CD4-positive, alpha-beta T cell (primary cell): ENCODE measurements around the gene SSPN. TPM values are rescaled to one million over a fixed set of nuclear protein-coding genes. Genes with fewer than 3 reads are reported as not detected.

ENCODE experiments used
- ATAC-seq: fragments of 200-7000 bp; cut with Tn5 transposase; one replicate; pipeline ENCODE4 v1.10.0; 2022; ENCODE audit warnings: mild to moderate bottlenecking; ENCODE audit not compliant: poor library complexity
- CTCF ChIA-PET: fragments of 350-600 bp; sonication (Branson Sonifier 250); formaldehyde crosslinking; loops from one replicate; lab custom pipeline; 2021; ENCODE audit warnings: antibody characterized with exemption, inconsistent platforms; lab: Charles Lee
- POLR2A ChIA-PET: fragments of 350-600 bp; sonication (Branson Sonifier 250); formaldehyde crosslinking; loops from one replicate; lab custom pipeline; 2021; ENCODE audit warnings: antibody characterized with exemption, inconsistent platforms; lab: Charles Lee
- DNase-seq, 14 experiments: peaks; one replicate each; pipeline ENCODE4 v3.0.0-alpha.2; 2013 to 2020; ENCODE audit warnings: mixed read lengths in 2 of 14
- H3K27ac ChIP-seq, 2 donors: one replicate each; pipeline versions ENCODE4 v1.5.1 to v1.7.0; 2013; ENCODE audit warnings: low read length in 2 of 2, low read depth in 1 of 2, mild to moderate bottlenecking in 1 of 2
- H3K27me3 ChIP-seq, 2 experiments: 1 replicate in 1 of 2; 2 replicates in 1 of 2; pipeline versions ENCODE4 v1.6.1 to v1.7.0; 2013; ENCODE audit warnings: low read length in 2 of 2, control low read depth in 1 of 2, mild to moderate bottlenecking in 1 of 2, moderate library complexity in 1 of 2; ENCODE audit not compliant: insufficient read depth in 2 of 2, control insufficient read depth in 1 of 2
- H3K36me3 ChIP-seq: one replicate; pipeline ENCODE4 v1.6.1; 2013; ENCODE audit warnings: low read length, control low read depth; ENCODE audit not compliant: insufficient read depth
- H3K4me1 ChIP-seq: one replicate; pipeline ENCODE4 v1.6.1; 2013; ENCODE audit warnings: low read length, control low read depth; ENCODE audit not compliant: insufficient read depth
- H3K4me3 ChIP-seq: one replicate; pipeline ENCODE4 v1.5.1; 2013; ENCODE audit warnings: mild to moderate bottlenecking, low read length, moderate library complexity
- H3K9me3 ChIP-seq, 2 experiments: 1 replicate in 1 of 2; 2 replicates in 1 of 2; pipeline versions ENCODE4 v1.6.1 to v1.7.0; 2013; ENCODE audit warnings: low read length in 2 of 2, mild to moderate bottlenecking in 2 of 2, control low read depth in 1 of 2, moderate library complexity in 1 of 2; ENCODE audit not compliant: control insufficient read depth in 1 of 2, insufficient read depth in 1 of 2
- H3K27ac Mint-ChIP-seq: one replicate; pipeline ENCODE4 v1.8.0; 2020; ENCODE audit warnings: mixed read lengths
- H3K27me3 Mint-ChIP-seq: one replicate; pipeline ENCODE4 v1.8.0; 2021; ENCODE audit warnings: mixed read lengths
- H3K36me3 Mint-ChIP-seq: one replicate; pipeline ENCODE4 v1.8.0; 2021; ENCODE audit warnings: low read depth, mixed read lengths
- H3K4me1 Mint-ChIP-seq: one replicate; pipeline ENCODE4 v1.8.0; 2021; ENCODE audit warnings: low read depth, mixed read lengths
- H3K4me3 Mint-ChIP-seq: one replicate; pipeline ENCODE4 v1.8.0; 2020; ENCODE audit warnings: mild to moderate bottlenecking, mixed read lengths
- H3K9me3 Mint-ChIP-seq: one replicate; pipeline ENCODE4 v1.8.0; 2020; ENCODE audit warnings: mixed read lengths
- intact Hi-C, 2 experiments: fragments of 100-400 bp; cut with DNase I in 1 of 2; cut with micrococcal nuclease in 1 of 2; formaldehyde crosslinking; loops; one replicate each; pipeline versions ENCODE4 v1.15.1 to v1.9.0; 2023 to 2025; cut with DNase I, micrococcal nuclease
- total RNA-seq, 174 experiments: library from RNA in 2 of 174; stranded (reverse) in 2 of 174; gene quantifications; one replicate each; pipeline ENCODE4 v1.2.3 and lab custom pipeline; 2021 to 2026
- TF ChIP-seq, protein P1 (sequence below): fragments of 200-600 bp; IDR thresholded peaks from one replicate; pipeline ENCODE4 v1.8.0; 2022; ENCODE audit warnings: antibody characterized with exemption, mild to moderate bottlenecking

Gene SSPN
- total RNA-seq, 2 experiments from 2014 or later: not detected

DNA sequence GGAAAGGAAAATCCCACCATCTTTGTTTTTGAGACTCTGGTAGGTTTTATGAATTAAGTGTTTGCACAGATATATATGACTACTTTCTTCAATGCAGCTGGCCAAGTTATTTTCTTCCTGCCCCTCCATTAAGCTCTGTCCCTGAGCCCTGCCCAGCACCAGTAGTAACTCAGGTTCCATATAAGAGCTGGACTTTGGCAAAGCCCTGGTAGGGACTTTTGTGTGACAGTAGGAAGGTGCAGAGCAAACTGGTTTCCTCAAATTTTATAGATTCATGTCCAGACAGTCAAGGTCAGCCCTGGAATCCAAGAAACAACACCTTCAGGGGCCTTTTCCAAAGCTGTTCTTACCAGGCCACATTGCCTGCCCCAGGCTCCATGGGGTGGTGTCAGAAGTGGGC lies 47.3 kb downstream of the SSPN start:
- DNase-seq: no peak
- H3K4me1 ChIP-seq: no peaks in the 10 kb centered on the region
- no peaks in the 10 kb centered on the region for H3K9me3 Mint-ChIP-seq
- H3K4me3 Mint-ChIP-seq: no peak overlapping the region
- H3K36me3 Mint-ChIP-seq: no peaks in the 10 kb centered on the region
- H3K36me3 ChIP-seq: no peaks in the 10 kb centered on the region
- peaks cover 10 to 17% of the 10 kb centered on the region in 2 experiments for H3K27me3 ChIP-seq
- no peak overlapping the region for H3K4me3 ChIP-seq
- H3K27me3 Mint-ChIP-seq: peaks cover 40% of the 10 kb centered on the region
- TF ChIP-seq, protein P1, sequence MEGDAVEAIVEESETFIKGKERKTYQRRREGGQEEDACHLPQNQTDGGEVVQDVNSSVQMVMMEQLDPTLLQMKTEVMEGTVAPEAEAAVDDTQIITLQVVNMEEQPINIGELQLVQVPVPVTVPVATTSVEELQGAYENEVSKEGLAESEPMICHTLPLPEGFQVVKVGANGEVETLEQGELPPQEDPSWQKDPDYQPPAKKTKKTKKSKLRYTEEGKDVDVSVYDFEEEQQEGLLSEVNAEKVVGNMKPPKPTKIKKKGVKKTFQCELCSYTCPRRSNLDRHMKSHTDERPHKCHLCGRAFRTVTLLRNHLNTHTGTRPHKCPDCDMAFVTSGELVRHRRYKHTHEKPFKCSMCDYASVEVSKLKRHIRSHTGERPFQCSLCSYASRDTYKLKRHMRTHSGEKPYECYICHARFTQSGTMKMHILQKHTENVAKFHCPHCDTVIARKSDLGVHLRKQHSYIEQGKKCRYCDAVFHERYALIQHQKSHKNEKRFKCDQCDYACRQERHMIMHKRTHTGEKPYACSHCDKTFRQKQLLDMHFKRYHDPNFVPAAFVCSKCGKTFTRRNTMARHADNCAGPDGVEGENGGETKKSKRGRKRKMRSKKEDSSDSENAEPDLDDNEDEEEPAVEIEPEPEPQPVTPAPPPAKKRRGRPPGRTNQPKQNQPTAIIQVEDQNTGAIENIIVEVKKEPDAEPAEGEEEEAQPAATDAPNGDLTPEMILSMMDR: no peak
- intact Hi-C loops: no loop called here
- no peak overlapping the region for H3K27ac ChIP-seq
- no peaks in the 10 kb centered on the region for H3K9me3 ChIP-seq
- CTCF ChIA-PET: no interaction called here
- no peaks in the 10 kb centered on the region for H3K4me1 Mint-ChIP-seq
- ATAC-seq: no peak
- no peak overlapping the region for H3K27ac Mint-ChIP-seq
- POLR2A ChIA-PET: no interaction called here

DNA sequence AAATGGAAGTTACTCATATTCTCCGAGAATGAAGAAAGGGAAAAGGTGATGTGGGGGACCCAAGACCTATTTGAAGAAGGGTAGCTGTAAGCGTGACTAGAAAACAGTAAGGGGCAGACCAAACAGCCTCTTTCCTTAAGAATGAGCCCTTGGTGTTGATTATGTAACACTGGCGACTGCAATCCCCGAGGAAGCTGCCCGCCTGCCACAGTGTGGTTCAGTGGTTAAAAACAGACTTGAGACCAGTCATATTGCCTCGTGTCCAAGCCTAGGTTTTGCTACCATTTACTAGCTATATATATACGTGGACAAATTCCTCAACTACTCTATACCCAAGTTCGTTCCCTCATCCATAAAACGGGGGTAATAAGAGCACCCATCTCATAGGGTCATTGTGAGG lies 49.1 kb downstream of the SSPN start:
- H3K27ac ChIP-seq: no peak overlapping the region
- ChIA-PET CTCF (no interaction called here), POLR2A (no interaction called here)
- no peak for DNase-seq
- intact Hi-C loops: no loop called here
- TF ChIP-seq, protein P1: no peak
- H3K9me3 Mint-ChIP-seq: peaks cover 1% of the 10 kb centered on the region
- H3K27me3 ChIP-seq: peaks cover 0 to 5% of the 10 kb centered on the region in 2 experiments
- H3K4me1 ChIP-seq: no peaks in the 10 kb centered on the region
- H3K27me3 Mint-ChIP-seq: peaks cover 28% of the 10 kb centered on the region
- no peaks in the 10 kb centered on the region for H3K4me1 Mint-ChIP-seq
- no peak overlapping the region for H3K27ac Mint-ChIP-seq
- no peak for ATAC-seq
- no peak overlapping the region for H3K4me3 ChIP-seq
- no peaks in the 10 kb centered on the region for H3K9me3 ChIP-seq
- no peaks in the 10 kb centered on the region for H3K36me3 Mint-ChIP-seq
- no peak overlapping the region for H3K4me3 Mint-ChIP-seq
- H3K36me3 ChIP-seq: no peaks in the 10 kb centered on the region

DNA sequence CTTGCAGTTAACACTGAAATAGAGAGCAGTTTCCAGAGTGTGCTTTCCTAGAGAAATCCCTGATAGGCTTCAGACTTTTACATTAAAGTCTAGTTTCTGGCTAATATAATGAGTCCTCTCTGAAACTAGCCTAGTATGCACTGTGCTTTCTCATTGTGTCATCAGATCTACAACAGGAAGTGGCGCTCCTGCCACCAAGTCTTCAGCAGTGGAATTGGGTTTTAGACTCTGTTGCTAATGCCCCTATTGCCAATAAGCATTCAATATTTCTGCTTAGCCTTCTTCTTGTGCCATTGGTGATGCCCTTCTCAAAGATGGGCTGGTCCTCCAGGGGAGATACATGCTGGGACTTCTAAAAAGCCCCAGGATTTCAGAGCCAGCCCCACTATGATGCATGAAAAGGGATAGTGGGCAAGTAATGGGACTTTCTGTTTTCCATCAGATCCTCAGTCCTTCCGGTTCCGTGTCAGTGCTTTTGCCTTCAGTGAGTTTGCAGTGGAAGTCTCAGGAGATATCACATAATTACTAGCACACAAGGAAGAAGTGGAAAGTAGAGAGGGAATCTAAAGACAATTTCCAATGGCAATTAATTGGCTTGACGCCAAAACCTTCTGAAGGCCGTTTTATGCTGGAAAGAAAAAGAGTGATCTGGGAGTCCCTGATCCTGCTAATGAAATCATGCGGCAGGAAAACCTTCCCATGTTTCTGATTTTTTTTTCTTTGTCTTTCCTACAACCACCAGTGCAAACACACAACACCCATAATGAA lies 50.0 kb downstream of the SSPN start:
- ATAC-seq (no peak), DNase-seq (no peak)
- Histone ChIP-seq H3K27me3 (no peaks in the 10 kb centered on the region), H3K9me3 (no peaks in the 10 kb centered on the region), H3K27ac (no peak overlapping the region), H3K4me3 (no peak overlapping the region), H3K4me1 (no peaks in the 10 kb centered on the region), H3K36me3 (no peaks in the 10 kb centered on the region)
- H3K36me3 Mint-ChIP-seq: no peaks in the 10 kb centered on the region
- intact Hi-C loops: no loop called here
- TF ChIP-seq, protein P1: no peak
- H3K4me1 Mint-ChIP-seq: no peaks in the 10 kb centered on the region
- no peak overlapping the region for H3K4me3 Mint-ChIP-seq
- H3K27ac Mint-ChIP-seq: no peak overlapping the region
- H3K27me3 Mint-ChIP-seq: peaks cover 23% of the 10 kb centered on the region
- peaks cover 2% of the 10 kb centered on the region for H3K9me3 Mint-ChIP-seq
- ChIA-PET POLR2A (no interaction called here), CTCF (no interaction called here)
